ENCODE data around the gene CSRP3. TPM values are rescaled to one million over a fixed set of nuclear protein-coding genes. Genes with fewer than 3 reads are reported as not detected.

CSRP3 gene
- total and polyA plus RNA-seq, 9 of the 15 experiments (the other 6 are each of a cell fraction or from before 2014, with no cell fraction given) = 0.14 TPM; not detected in 8

- ATAC-seq = no peak
- WGBS (ENCODE audit: insufficient coverage, low coverage, missing lambda C conversion rate) = 75% methylated on average over 2 of the region's 2 CpGs
- H3K9me1 ChIP-seq (ENCODE audit: control insufficient read depth, insufficient read depth, low read length) = no peaks in the 10 kb centered on the region
- H3K4me3 ChIP-seq = no peak overlapping the region
- H3K36me3 ChIP-seq (ENCODE audit: control insufficient read depth, insufficient read depth, low read length) = peaks cover 32% of the 10 kb centered on the region
- no peaks in the 10 kb centered on the region for H4K20me1 ChIP-seq (replicated peaks; ENCODE audit: control insufficient read depth, insufficient read depth, low read length)
- H3K79me2 ChIP-seq (ENCODE audit: control insufficient read depth, insufficient read depth, low read length) = no peaks in the 10 kb centered on the region
- no TSS peak for BruUV-seq (replicated peaks)
- intact Hi-C loops (cut with micrococcal nuclease) (no loop called here), in situ Hi-C loops (cut with MboI) (no loop called here)
- FAIRE-seq = no peak
- no peak overlapping the region for H3K9ac ChIP-seq (ENCODE audit: insufficient read depth in 1 of 2, low read depth in 2 of 2, low read length in 2 of 2)
- H3K27me3 ChIP-seq (ENCODE audit: control insufficient read depth in 2 of 2, insufficient read depth in 2 of 2, low read length in 2 of 2) = no peaks in the 10 kb centered on the region
- no peak for DNase-seq (ENCODE audit: extremely low read depth in 1 of 4, low spot score in 3 of 4)
- no peak overlapping the region for H3K27ac ChIP-seq (ENCODE audit: extremely low read depth, low read depth, low read length)
- no peak overlapping the region for H3K4me2 ChIP-seq (ENCODE audit: insufficient read depth, low read length)
- POLR2A ChIA-PET = no interaction called here
- TF ChIP-seq XRCC4 (IDR thresholded peaks at IDR 0.05; ENCODE audit: extremely low read depth, insufficient read depth, insufficient read length) (no peak), ZBTB40 (IDR thresholded peaks at IDR 0.05) (no peak), ZBTB40 (CRISPR knock-in tag; IDR thresholded peaks at IDR 0.05) (no peak), KAT7 (CRISPR knock-in tag; IDR thresholded peaks at IDR 0.05; ENCODE audit: borderline replicate concordance) (no peak), ETV1 (tag; conservative IDR thresholded peaks at IDR 0.05; ENCODE audit: low read depth) (no peak), ZNF445 (CRISPR knock-in tag; IDR thresholded peaks at IDR 0.05; ENCODE audit: low read depth) (no peak)
- H2AFZ ChIP-seq (ENCODE audit: low read depth, low read length) = no peak overlapping the region
- CTCF ChIA-PET (ENCODE audit: low intra/inter-chr PET ratio) = no interaction called here
- peaks cover 0 to 5% of the 10 kb centered on the region in 2 experiments; a peak in 2 of 5 replicates for H3K4me1 ChIP-seq (replicated peaks in 1 of 2; ENCODE audit: control insufficient read depth in 2 of 2, insufficient read depth in 2 of 2, low read length in 2 of 2)
- H3K9me3 ChIP-seq (replicated peaks; ENCODE audit: control insufficient read depth, insufficient read depth, low read depth, low read length) = no peaks in the 10 kb centered on the region
Measured at GRCh38 chr11:19168090-19168489, 33.7 kb downstream of the CSRP3 start.
